A549 (cell line): ENCODE data around the gene SLC16A5. TPM values are rescaled to one million over a fixed set of nuclear protein-coding genes. Genes with fewer than 3 reads are reported as not detected.
"Not testable (repeated sequence)": the region's sequence is repeated elsewhere in the genome, so short reads cannot be mapped to it uniquely, and the experiment has no call there.

Experiments used
- ATAC-seq, 2 experiments: fragments of 200-7000 bp in 1 of 2; fragments of >200 bp in 1 of 2; cut with Nextera tagmentation in 1 of 2; cut with Tn5 transposase in 1 of 2; 3 replicates each; pipeline versions ENCODE4 v1.8.0 to v1.9.1; 2018 to 2020; ENCODE audit warnings: mild to moderate bottlenecking in 1 of 2, moderate library complexity in 1 of 2
- CTCF ChIA-PET: fragments of 300-600 bp; sonication (Branson Sonifier 250); formaldehyde crosslinking; extraction: SDS; loops from one replicate; lab custom pipeline; 2021; ENCODE audit warnings: antibody characterized with exemption, inconsistent platforms; lab: Yijun Ruan, JAX
- POLR2A ChIA-PET: fragments of 350-600 bp; formaldehyde crosslinking; extraction: SDS; loops from one replicate; lab custom pipeline; 2021; ENCODE audit warnings: antibody characterized with exemption, inconsistent platforms; lab: Yijun Ruan, JAX
- DNase-seq, 2 experiments: peaks; one replicate each; pipeline versions ENCODE4 v3.0.0 to v3.0.0-alpha.2; 2011 to 2016; ENCODE audit warnings: low read depth in 1 of 2, low spot score in 1 of 2
- FAIRE-seq: peaks from 2 replicates; lab custom pipeline; 2011; peaks lifted over from hg19 to GRCh38; lab: Jason Lieb, UNC
- H3K27ac ChIP-seq, 2 experiments: fragments of >200 bp; sonication (Bioruptor Twin); formaldehyde crosslinking; 3 replicates each; pipeline ENCODE4 v1.5.1; 2016 to 2017
- H3K4me1 ChIP-seq: fragments of >200 bp; sonication (Bioruptor Twin); formaldehyde crosslinking; 3 replicates; pipeline ENCODE4 v1.6.1; 2016
- H3K4me2 ChIP-seq: fragments of >200 bp; sonication (Bioruptor Twin); formaldehyde crosslinking; 3 replicates; pipeline ENCODE4 v1.6.1; 2016
- H3K4me3 ChIP-seq: fragments of >200 bp; sonication (Bioruptor Twin); formaldehyde crosslinking; 3 replicates; pipeline ENCODE4 v1.5.1; 2016
- H3K9me3 ChIP-seq: fragments of >200 bp; sonication (Bioruptor Twin); formaldehyde crosslinking; 3 replicates; pipeline ENCODE4 v1.6.1; 2016
- BHLHE40 ChIP-seq: IDR thresholded peaks from 2 replicates; pipeline ENCODE4 v1.6.1; 2012; ENCODE audit warnings: low read depth, low read length, inconsistent platforms
- CEBPB ChIP-seq, 2 experiments: fragments of >200 bp in 1 of 2; sonication (Bioruptor Twin) in 1 of 2; formaldehyde crosslinking in 1 of 2; IDR thresholded peaks; 2 replicates each; pipeline ENCODE4 v1.6.1; 2012 to 2016
- CHD4 ChIP-seq: fragments of 200-600 bp; sonication (generic); IDR thresholded peaks from 2 replicates; pipeline ENCODE4 v1.6.1; 2016; ENCODE audit warnings: antibody characterized with exemption, mild to moderate bottlenecking, borderline replicate concordance
- EP300 ChIP-seq, 2 experiments: fragments of >200 bp; sonication (Bioruptor Twin); formaldehyde crosslinking; IDR thresholded peaks; 2 replicates in 1 of 2; 3 replicates in 1 of 2; pipeline ENCODE4 v1.6.1; 2016 to 2017
- ESRRA ChIP-seq: fragments of 150-350 bp; IDR thresholded peaks from 2 replicates; pipeline ENCODE4 v1.6.1; 2014; ENCODE audit warnings: mild to moderate bottlenecking, low read length, borderline replicate concordance
- FOSB ChIP-seq: fragments of 250-450 bp; sonication (Bioruptor Pico); IDR thresholded peaks from 2 replicates; pipeline ENCODE4 v1.5.0; 2020; ENCODE audit warnings: mild to moderate bottlenecking, moderate library complexity
- GATA3 ChIP-seq: IDR thresholded peaks from 2 replicates; pipeline ENCODE4 v1.6.1; 2012; ENCODE audit warnings: borderline replicate concordance
- HEYL ChIP-seq: fragments of 250-450 bp; sonication (Bioruptor Pico); IDR thresholded peaks from 2 replicates; pipeline ENCODE4 v1.8.0; 2021; ENCODE audit warnings: mild to moderate bottlenecking, moderate library complexity
- HOXA7 ChIP-seq: fragments of 250-450 bp; sonication (Bioruptor Pico); IDR thresholded peaks from 2 replicates; pipeline ENCODE4 v1.5.0; 2020; ENCODE audit warnings: mild to moderate bottlenecking, moderate library complexity
- HOXB5 ChIP-seq: fragments of 250-450 bp; sonication (Bioruptor Pico); IDR thresholded peaks from 2 replicates; pipeline ENCODE4 v1.5.0; 2020; ENCODE audit warnings: mild to moderate bottlenecking, moderate library complexity
- JUNB ChIP-seq: fragments of >200 bp; sonication (Bioruptor Twin); formaldehyde crosslinking; IDR thresholded peaks from 2 replicates; pipeline ENCODE4 v1.6.1; 2016
- MAZ ChIP-seq: fragments of 150-350 bp; IDR thresholded peaks from 2 replicates; pipeline ENCODE4 v1.6.1; 2014; ENCODE audit warnings: antibody characterized with exemption, low read depth, low read length, borderline replicate concordance
- MYC ChIP-seq: IDR thresholded peaks from 2 replicates; pipeline ENCODE4 v1.6.1; 2012; ENCODE audit warnings: mild to moderate bottlenecking, inconsistent platforms, low read length, improper control_type of control experiment, borderline replicate concordance
- NPAS2 ChIP-seq: fragments of 250-450 bp; sonication (Bioruptor Pico); IDR thresholded peaks from 2 replicates; pipeline ENCODE4 v1.8.0; 2022; ENCODE audit warnings: mild to moderate bottlenecking, moderate library complexity, borderline replicate concordance
- PHF8 ChIP-seq: fragments of 200-600 bp; sonication (generic); IDR thresholded peaks from 2 replicates; pipeline ENCODE4 v1.6.1; 2016; ENCODE audit warnings: low read depth, mild to moderate bottlenecking, antibody characterized with exemption, moderate library complexity, borderline replicate concordance
- POLR2A ChIP-seq: IDR thresholded peaks from 2 replicates; pipeline ENCODE4 v1.6.1; 2012; ENCODE audit warnings: mild to moderate bottlenecking, low read length
- RAD21 ChIP-seq, 2 experiments: fragments of >200 bp in 1 of 2; sonication (Bioruptor Twin) in 1 of 2; formaldehyde crosslinking in 1 of 2; IDR thresholded peaks in 1 of 2; conservative IDR thresholded peaks in 1 of 2; 2 replicates in 1 of 2; 3 replicates in 1 of 2; pipeline ENCODE4 v1.6.1; 2012 to 2018; ENCODE audit warnings: inconsistent platforms in 1 of 2
- RCOR1 ChIP-seq: fragments of 150-350 bp; IDR thresholded peaks from 2 replicates; pipeline ENCODE4 v1.6.1; 2014; ENCODE audit warnings: antibody characterized with exemption, low read length, low read depth
- RFX5 ChIP-seq: fragments of 450-650 bp; IDR thresholded peaks from 2 replicates; pipeline ENCODE4 v1.7.1; 2014; ENCODE audit warnings: antibody characterized with exemption, mild to moderate bottlenecking, moderate library complexity
- RNF2 ChIP-seq: fragments of 200-600 bp; sonication (generic); IDR thresholded peaks from 2 replicates; pipeline ENCODE4 v1.6.1; 2016; ENCODE audit warnings: low read depth, mild to moderate bottlenecking, antibody characterized with exemption, moderate library complexity, borderline replicate concordance
- ZFP36 ChIP-seq: fragments of 450-650 bp; IDR thresholded peaks from 2 replicates; pipeline ENCODE4 v1.6.1; 2014; ENCODE audit warnings: borderline replicate concordance; ENCODE audit not compliant: partially characterized antibody
- WGBS: methylation state at CpG from one replicate; pipeline ENCODE4 v1.1.6; 2017; ENCODE audit errors: missing lambda C conversion rate; 5-methylcytosine and 5-hydroxymethylcytosine counted together
- polyA plus RNA-seq, 4 experiments: library from polyadenylated mRNA; depleted of rRNA in 3 of 4; stranded (reverse); fragments of >200 nt; fragmentation: RNase III in 1 of 4; extraction: RNeasy Plus Mini Kit Qiagen cat#74134 plus additional on column Dnase treatment in 1 of 4; gene quantifications; 2 replicates in 3 of 4; 3 replicates in 1 of 4; pipeline ENCODE4 v1.2.3, GENCODE V29; 2011 to 2017
- TF ChIP-seq, protein P1 (sequence below): fragments of 450-650 bp; IDR thresholded peaks from 2 replicates; pipeline ENCODE4 v1.6.1; 2014; ENCODE audit warnings: antibody characterized with exemption
- TF ChIP-seq, protein P2 (sequence below): fragments of >200 bp; sonication (Bioruptor Twin); formaldehyde crosslinking; IDR thresholded peaks from 3 replicates; pipeline ENCODE4 v1.5.1; 2016
- TF ChIP-seq, protein P3 (sequence below): IDR thresholded peaks from 2 replicates; pipeline ENCODE4 v1.6.1; 2012
- TF ChIP-seq, protein P4 (sequence below): fragments of >200 bp; sonication (Bioruptor Twin); formaldehyde crosslinking; IDR thresholded peaks from 3 replicates; pipeline ENCODE4 v1.6.1; 2016
- TF ChIP-seq, protein P5 (sequence below): fragments of 250-450 bp; sonication (Bioruptor Pico); IDR thresholded peaks from 2 replicates; pipeline ENCODE4 v1.5.0; 2020; ENCODE audit warnings: low read depth, mild to moderate bottlenecking, moderate library complexity

SLC16A5 gene
- polyA plus RNA-seq, 2 of the 4 experiments (the other 2 are of a cell fraction): 19.0 to 27.2 TPM

DNA sequence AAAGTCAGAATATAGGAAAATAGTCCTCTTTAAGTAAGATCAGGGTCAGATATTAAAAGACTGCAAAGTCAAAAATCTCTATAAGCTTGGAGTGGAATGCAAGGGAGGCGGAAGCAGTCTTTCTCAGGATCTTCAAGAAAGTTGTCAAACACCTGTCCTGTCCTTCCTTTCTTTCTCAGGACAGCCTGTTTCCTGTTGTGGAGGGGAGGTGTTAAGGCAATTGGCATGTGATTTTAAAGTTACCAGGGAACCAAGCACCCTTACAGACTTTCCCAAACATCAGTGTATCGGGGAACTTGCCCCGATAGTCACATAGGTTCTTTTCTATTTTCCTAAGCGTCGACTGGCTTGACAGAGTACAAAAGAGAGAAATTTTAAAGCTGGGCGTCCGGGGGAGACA, 43.0 kb upstream of the SLC16A5 start:
- ChIA-PET POLR2A (no interaction called here), CTCF (interaction anchor here (1.0 kb wide), 1 partner anchor 87 kb away, joined by 3 read pairs; no protein-coding TSS in a partner anchor)
- no peak for FAIRE-seq
- 96% methylated on average over 7 of the region's 7 CpGs for WGBS
- peaks cover 16% of the 10 kb centered on the region for H3K4me1 ChIP-seq
- TF ChIP-seq, protein P1, sequence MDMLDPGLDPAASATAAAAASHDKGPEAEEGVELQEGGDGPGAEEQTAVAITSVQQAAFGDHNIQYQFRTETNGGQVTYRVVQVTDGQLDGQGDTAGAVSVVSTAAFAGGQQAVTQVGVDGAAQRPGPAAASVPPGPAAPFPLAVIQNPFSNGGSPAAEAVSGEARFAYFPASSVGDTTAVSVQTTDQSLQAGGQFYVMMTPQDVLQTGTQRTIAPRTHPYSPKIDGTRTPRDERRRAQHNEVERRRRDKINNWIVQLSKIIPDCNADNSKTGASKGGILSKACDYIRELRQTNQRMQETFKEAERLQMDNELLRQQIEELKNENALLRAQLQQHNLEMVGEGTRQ: no peak
- TF ChIP-seq POLR2A (no peak), PHF8 (no peak), MAZ (no peak), FOSB (no peak), CHD4 (no peak), RNF2 (no peak), MYC (no peak), EP300 (IDR thresholded peaks at IDR 0.05) (no peak), ZFP36 (no peak), HOXA7 (no peak), NPAS2 (CRISPR knock-in tag) (no peak), HEYL (CRISPR knock-in tag) (no peak)
- TF ChIP-seq, protein P2, sequence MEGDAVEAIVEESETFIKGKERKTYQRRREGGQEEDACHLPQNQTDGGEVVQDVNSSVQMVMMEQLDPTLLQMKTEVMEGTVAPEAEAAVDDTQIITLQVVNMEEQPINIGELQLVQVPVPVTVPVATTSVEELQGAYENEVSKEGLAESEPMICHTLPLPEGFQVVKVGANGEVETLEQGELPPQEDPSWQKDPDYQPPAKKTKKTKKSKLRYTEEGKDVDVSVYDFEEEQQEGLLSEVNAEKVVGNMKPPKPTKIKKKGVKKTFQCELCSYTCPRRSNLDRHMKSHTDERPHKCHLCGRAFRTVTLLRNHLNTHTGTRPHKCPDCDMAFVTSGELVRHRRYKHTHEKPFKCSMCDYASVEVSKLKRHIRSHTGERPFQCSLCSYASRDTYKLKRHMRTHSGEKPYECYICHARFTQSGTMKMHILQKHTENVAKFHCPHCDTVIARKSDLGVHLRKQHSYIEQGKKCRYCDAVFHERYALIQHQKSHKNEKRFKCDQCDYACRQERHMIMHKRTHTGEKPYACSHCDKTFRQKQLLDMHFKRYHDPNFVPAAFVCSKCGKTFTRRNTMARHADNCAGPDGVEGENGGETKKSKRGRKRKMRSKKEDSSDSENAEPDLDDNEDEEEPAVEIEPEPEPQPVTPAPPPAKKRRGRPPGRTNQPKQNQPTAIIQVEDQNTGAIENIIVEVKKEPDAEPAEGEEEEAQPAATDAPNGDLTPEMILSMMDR: no peak
- TF ChIP-seq, protein P3, sequence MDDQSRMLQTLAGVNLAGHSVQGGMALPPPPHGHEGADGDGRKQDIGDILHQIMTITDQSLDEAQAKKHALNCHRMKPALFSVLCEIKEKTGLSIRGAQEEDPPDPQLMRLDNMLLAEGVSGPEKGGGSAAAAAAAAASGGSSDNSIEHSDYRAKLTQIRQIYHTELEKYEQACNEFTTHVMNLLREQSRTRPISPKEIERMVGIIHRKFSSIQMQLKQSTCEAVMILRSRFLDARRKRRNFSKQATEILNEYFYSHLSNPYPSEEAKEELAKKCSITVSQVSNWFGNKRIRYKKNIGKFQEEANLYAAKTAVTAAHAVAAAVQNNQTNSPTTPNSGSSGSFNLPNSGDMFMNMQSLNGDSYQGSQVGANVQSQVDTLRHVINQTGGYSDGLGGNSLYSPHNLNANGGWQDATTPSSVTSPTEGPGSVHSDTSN: no peak
- H3K4me3 ChIP-seq: no peak overlapping the region
- no peaks in the 10 kb centered on the region for H3K9me3 ChIP-seq
- ATAC-seq: no peak
- H3K4me2 ChIP-seq: no peak overlapping the region
- no peak for DNase-seq
- H3K27ac ChIP-seq: no peak overlapping the region

DNA sequence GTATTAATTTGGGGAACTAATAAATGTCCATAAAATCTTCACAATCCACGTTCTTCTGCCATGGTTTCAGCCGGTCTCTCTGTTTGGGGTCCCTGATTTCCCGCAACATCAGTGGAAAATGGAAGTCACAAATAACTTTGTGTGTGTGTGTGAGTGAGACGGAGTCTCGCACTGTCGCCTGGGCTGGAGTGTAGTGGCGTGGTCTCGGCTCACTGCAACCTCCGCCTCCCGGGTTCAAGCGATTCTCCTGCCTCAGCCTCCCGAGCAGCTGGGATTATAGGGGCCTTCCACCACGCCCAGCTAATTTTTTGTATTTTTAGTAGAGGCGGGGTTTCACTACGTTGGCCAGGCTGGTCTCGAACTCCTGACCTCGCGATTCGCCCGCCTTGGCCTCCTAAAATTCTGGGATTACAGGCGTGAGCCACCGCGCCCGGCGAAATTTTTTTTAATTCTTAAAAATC, 41.8 kb upstream of the SLC16A5 start:
- peak overlapping the region; percentile 94 for H3K4me3 ChIP-seq
- ChIA-PET POLR2A (interaction anchor here (1.0 to 2.7 kb wide), 4 partner anchors 11 to 63 kb away, joined by 3 to 21 read pairs (median 8); partner anchors contain the start of genes ARMC7 and MRPL58), CTCF (interaction anchor here (0.8 to 81.8 kb wide), 4 partner anchors 10 to 84 kb away, joined by 3 to 3429 read pairs (median 14); partner anchors contain the start of genes ARMC7 and NT5C)
- not testable (repeated sequence) for DNase-seq, FAIRE-seq, ATAC-seq, H3K9me3 ChIP-seq
- TF ChIP-seq CEBPB (IDR thresholded peaks at IDR 0.05): peak in 1 of 2 experiments; percentile 43; a peak in 1 of 4 replicates
- WGBS: 33% methylated on average over 25 of the region's 25 CpGs
- peaks cover 16% of the 10 kb centered on the region for H3K4me1 ChIP-seq
- peak overlapping the region; percentile 88 for H3K4me2 ChIP-seq
- H3K27ac ChIP-seq: peak overlapping the region; percentile 93 to 97

DNA sequence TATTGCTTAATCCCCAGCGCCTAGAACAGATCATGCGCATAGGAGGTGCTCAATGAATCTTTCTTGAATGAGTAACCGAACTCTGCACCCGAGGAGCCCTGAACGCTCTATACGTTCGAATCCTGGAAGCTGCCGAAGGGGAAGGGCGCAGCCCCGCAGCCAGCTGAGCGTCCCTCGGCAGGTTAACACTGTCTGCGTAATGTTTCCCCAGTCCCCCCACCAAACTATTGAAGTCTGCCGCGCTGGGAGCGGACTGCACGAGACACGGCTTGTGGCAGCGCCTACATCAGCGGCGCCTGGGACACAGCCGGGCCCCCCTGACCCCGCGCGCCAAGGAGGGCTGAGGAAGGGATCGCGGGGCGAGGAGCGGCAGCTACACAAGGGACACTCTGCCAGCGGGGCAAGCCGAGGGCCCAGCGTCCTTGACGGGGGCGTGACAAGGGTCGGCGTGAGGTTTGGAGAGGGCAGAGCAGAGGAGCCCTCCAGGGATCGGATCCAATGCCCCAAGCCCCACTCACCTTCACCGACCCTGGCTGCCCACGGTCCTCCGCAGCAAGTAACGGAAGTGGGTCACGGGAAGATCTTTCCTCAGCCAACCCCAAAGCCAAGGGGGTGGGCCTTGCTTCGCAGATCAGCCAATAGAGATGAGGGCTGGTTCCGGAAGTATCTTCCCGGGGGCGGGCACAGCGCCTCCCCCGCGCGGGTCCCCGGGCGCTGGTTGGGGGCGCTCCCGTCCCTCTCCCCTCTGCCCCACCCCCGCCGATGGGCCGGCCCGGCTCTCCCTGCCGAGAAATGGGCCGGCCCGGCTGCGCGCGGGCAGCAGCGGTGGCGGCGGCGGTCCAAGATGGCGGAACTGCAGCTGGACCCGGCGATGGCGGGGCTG, 41.1 kb upstream of the SLC16A5 start, which contains the start of the genes ATP5PD and KCTD2:
Gene ATP5PD (minus strand): TSS at position 563 of the 883 bp plus-strand sequence. CDS start 4,319 bp downstream, outside the sequence.
Gene KCTD2 (plus strand): TSS at position 819 of the 883 bp plus-strand sequence. CDS start 26 bp downstream, at position 845.
- Histone ChIP-seq H3K9me3 (no peaks in the 10 kb centered on the region), H3K4me1 (peaks cover 16% of the 10 kb centered on the region), H3K4me3 (peak within 1 kb of the TSS; percentile 94), H3K27ac (peak within 1 kb of the TSS; percentile 93 to 97), H3K4me2 (peak within 1 kb of the TSS; percentile 97)
- ATAC-seq (peak; percentile 98 to 99), FAIRE-seq (peak; percentile 68), DNase-seq (peak; percentile 98 to 99)
- CTCF ChIA-PET: interaction anchor here (0.8 to 81.8 kb wide), 6 partner anchors 11 to 85 kb away, joined by 3 to 3429 read pairs (median 6); partner anchors contain the start of genes ARMC7, NT5C and SLC16A5
- WGBS: 1% methylated on average over 34 of the region's 72 CpGs
- POLR2A ChIA-PET: interaction anchor here (0.6 to 2.7 kb wide), 10 partner anchors 10 to 63 kb away, joined by 3 to 21 read pairs (median 4); partner anchors contain the start of genes ARMC7, MRPL58 and SLC16A5
- TF ChIP-seq ESRRA (0 out of 2 replicates have a peak, but pooled peaks have one; percentile 62), RAD21 (conservative IDR thresholded peaks at IDR 0.05 in 1 of 2, IDR thresholded peaks at IDR 0.05 in 1 of 2) (0 out of 5 replicates have a peak, but pooled peaks of 1 of the 2 experiments have one; percentile 21), BHLHE40 (peak; percentile 53), RFX5 (0 out of 2 replicates have a peak, but pooled peaks have one; percentile 37), RCOR1 (no peak), GATA3 (0 out of 2 replicates have a peak, but pooled peaks have one; percentile 26), JUNB (no peak), POLR2A (peak; percentile 90), HOXB5 (CRISPR knock-in tag) (0 out of 2 replicates have a peak, but pooled peaks have one; percentile 23)
- TF ChIP-seq, protein P4, sequence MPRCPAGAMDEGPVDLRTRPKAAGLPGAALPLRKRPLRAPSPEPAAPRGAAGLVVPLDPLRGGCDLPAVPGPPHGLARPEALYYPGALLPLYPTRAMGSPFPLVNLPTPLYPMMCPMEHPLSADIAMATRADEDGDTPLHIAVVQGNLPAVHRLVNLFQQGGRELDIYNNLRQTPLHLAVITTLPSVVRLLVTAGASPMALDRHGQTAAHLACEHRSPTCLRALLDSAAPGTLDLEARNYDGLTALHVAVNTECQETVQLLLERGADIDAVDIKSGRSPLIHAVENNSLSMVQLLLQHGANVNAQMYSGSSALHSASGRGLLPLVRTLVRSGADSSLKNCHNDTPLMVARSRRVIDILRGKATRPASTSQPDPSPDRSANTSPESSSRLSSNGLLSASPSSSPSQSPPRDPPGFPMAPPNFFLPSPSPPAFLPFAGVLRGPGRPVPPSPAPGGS: peak; percentile 92
- TF ChIP-seq, protein P5, sequence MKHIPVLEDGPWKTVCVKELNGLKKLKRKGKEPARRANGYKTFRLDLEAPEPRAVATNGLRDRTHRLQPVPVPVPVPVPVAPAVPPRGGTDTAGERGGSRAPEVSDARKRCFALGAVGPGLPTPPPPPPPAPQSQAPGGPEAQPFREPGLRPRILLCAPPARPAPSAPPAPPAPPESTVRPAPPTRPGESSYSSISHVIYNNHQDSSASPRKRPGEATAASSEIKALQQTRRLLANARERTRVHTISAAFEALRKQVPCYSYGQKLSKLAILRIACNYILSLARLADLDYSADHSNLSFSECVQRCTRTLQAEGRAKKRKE: no peak
